ENCODE data around the gene NAA10.

Gene NAA10

GRCh38 chrX:153881281-153881680 lies 53.6 kb downstream of the NAA10 start:
- DNase-seq (ENCODE audit: low spot score) (peak; percentile 23), ATAC-seq (ENCODE audit: low read depth) (no peak)
- Histone ChIP-seq H3K27me3 (ENCODE audit: insufficient read depth, poor library complexity, severe bottlenecking) (no peaks in the 10 kb centered on the region), H3K9me3 (ENCODE audit: severe bottlenecking) (no peaks in the 10 kb centered on the region), H3K36me3 (ENCODE audit: low read depth) (no peaks in the 10 kb centered on the region), H3K27ac (ENCODE audit: poor library complexity, severe bottlenecking) (peak overlapping the region; percentile 54), H3K4me3 (ENCODE audit: severe bottlenecking) (no peak overlapping the region), H3K4me1 (ENCODE audit: insufficient read depth, poor library complexity, severe bottlenecking) (peaks cover 9% of the 10 kb centered on the region)
- no peak for TF ChIP-seq CTCF (IDR thresholded peaks at IDR 0.05; ENCODE audit: poor library complexity, severe bottlenecking)

GRCh38 chrX:153880440-153880815 lies 54.4 kb downstream of the NAA10 start:
- DNase-seq (ENCODE audit: low spot score) (no peak), ATAC-seq (ENCODE audit: low read depth) (no peak)
- Histone ChIP-seq H3K4me1 (ENCODE audit: insufficient read depth, poor library complexity, severe bottlenecking) (peaks cover 9% of the 10 kb centered on the region), H3K27me3 (ENCODE audit: insufficient read depth, poor library complexity, severe bottlenecking) (no peaks in the 10 kb centered on the region), H3K36me3 (ENCODE audit: low read depth) (no peaks in the 10 kb centered on the region), H3K27ac (ENCODE audit: poor library complexity, severe bottlenecking) (no peak overlapping the region), H3K9me3 (ENCODE audit: severe bottlenecking) (no peaks in the 10 kb centered on the region), H3K4me3 (ENCODE audit: severe bottlenecking) (no peak overlapping the region)
- no peak for TF ChIP-seq CTCF (IDR thresholded peaks at IDR 0.05; ENCODE audit: poor library complexity, severe bottlenecking)

GRCh38 chrX:153879741-153880439 lies 54.9 kb downstream of the NAA10 start:
- no peak for DNase-seq (ENCODE audit: low spot score)
- TF ChIP-seq CTCF (IDR thresholded peaks at IDR 0.05; ENCODE audit: poor library complexity, severe bottlenecking): no peak
- Histone ChIP-seq H3K4me3 (ENCODE audit: severe bottlenecking) (no peak overlapping the region), H3K36me3 (ENCODE audit: low read depth) (0 out of 2 replicates have a peak, but pooled peaks cover under 1% of the 10 kb centered on the region), H3K9me3 (ENCODE audit: severe bottlenecking) (no peaks in the 10 kb centered on the region), H3K27ac (ENCODE audit: poor library complexity, severe bottlenecking) (no peak overlapping the region), H3K4me1 (ENCODE audit: insufficient read depth, poor library complexity, severe bottlenecking) (peaks cover 9% of the 10 kb centered on the region), H3K27me3 (ENCODE audit: insufficient read depth, poor library complexity, severe bottlenecking) (no peaks in the 10 kb centered on the region)
- no peak for ATAC-seq (ENCODE audit: low read depth)

Data from RWPE2 (cell line).